Epidermal melanocyte (primary cell): ENCODE measurements around the gene ADAM8.

Experiments
- DNase-seq: peaks from one replicate; pipeline ENCODE4 v3.0.0; 2011; ENCODE audit warnings: low spot score; ENCODE audit not compliant: insufficient read length

Gene ADAM8

GRCh38 chr10:133212853-133213494 is 63.7 kb downstream of the ADAM8 start:
- no peak for DNase-seq
